Left forelimb (tissue), 1 donor: ENCODE data around the gene PPP1R14B.

Experiments used
- DNase-seq: peaks from one replicate; pipeline ENCODE4 v3.0.0-alpha.2; 2018; ENCODE audit warnings: low spot score

Gene PPP1R14B

GRCh38 chr11:64281957-64282770, 35.4 kb upstream of the PPP1R14B start:
- DNase-seq, result no peak

- DNase-seq, result no peak
Measured at GRCh38 chr11:64278576-64279190, 31.9 kb upstream of the PPP1R14B start.

DNA sequence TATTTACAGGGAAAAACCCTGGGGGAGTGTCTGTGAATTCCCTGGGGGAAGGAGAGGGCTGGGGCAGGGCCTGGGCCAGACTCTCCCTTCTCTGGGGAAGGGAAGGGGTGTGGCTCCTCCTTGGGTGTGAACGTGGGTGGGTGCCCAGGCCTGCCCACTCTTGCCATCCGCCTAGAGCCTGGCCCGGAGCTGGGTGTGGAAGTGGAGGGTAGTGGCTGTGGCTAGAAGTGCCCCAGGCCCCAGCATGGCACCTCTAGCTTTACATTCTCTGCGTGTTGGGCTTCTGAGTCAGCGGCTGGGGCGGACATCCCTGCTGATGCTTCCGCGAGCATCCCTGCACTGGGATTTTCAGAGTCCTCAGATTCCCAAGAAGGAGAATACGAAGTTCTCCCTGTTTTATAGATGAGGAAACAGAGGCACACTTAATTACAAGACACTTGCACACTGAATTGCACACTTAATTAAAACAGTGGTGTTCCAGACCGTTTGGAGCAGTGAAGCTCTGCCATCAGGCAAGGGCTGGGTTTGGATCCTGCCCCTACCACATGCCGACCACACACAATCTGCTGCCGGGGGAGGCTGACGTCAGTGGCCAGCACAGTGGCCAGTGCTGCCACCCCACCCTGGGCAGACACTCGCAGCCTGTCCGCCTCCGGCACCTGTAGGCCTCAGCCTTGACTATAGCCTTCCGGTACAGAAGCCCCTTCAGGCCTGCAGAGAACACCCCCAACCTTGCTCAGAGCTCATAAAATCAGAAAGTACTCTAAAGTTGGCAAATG, 30.1 kb upstream of the PPP1R14B start:
- DNase-seq, result no peak

- no peak for DNase-seq
Measured at GRCh38 chr11:64275841-64276240, 29.1 kb upstream of the PPP1R14B start.

- DNase-seq, result no peak
Measured at GRCh38 chr11:64275031-64275800, 28.5 kb upstream of the PPP1R14B start.

DNA sequence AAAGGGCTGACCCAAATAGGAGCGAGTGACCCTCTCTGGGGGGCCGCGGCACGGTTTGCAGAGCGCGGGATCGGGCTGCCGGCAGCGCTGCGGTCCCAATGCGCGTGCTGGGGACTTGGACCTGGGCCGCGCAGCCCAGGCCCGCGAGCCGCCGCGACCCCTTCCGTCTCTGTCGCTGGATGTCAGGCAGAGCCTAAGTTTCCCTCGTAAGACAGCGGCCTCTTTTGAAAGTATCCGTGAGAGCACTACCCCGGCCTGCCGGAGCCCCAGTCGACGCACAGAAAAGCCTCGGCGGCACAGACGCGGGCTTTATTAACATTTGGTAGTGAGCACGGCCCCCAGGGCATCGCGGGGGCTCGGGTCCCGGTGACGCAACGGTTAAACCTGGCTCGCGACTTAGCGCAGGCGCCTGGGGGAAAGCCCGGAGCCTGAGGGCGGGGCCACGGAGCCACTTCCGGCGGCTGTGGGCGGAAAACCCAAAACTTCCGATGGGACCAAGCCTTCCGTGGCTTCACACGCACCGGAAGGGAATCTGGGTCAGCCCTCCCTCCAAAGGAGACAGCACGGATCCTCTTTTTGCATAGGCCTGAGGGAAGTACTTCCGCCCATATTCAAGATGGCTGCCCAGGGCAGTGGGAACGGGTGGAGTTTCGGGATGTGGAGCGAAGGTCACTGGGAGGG, 22.9 kb upstream of the PPP1R14B start:
- DNase-seq, result peak; percentile 99

DNA sequence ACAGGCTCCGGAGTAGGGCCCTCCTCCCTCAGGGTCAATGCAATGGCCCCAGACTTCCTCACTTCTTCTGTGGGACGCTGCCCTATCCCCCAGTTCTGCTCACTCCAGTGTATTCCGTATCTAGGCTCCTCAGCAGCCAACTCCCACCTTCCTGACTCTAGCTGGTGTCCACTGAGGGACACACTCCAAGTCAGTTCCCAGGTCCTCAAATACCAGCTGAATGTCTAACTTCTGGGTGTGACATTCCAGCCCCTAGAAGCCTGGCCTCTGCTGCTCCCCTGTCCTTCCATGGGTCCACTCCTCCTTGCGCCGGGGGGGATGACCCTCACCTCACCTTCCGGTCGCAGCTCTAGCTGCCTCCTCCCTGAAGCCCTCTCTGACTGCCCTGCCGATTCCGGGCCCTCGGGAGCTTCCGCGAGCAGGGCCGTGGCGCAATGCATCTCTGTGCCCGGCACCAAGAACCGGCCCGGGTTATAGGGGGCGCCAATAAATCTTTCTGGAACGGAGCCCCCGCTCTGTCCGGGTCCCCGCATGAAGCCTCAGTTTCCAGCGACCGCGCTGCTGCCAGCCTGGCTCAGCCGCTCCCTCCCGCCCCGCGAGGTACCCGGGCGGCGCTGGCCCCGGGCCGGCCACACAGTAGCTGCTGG, 22.3 kb upstream of the PPP1R14B start:
- DNase-seq, result no peak

- DNase-seq, result no peak
Measured at GRCh38 chr11:64268025-64268892, 21.5 kb upstream of the PPP1R14B start.

DNA sequence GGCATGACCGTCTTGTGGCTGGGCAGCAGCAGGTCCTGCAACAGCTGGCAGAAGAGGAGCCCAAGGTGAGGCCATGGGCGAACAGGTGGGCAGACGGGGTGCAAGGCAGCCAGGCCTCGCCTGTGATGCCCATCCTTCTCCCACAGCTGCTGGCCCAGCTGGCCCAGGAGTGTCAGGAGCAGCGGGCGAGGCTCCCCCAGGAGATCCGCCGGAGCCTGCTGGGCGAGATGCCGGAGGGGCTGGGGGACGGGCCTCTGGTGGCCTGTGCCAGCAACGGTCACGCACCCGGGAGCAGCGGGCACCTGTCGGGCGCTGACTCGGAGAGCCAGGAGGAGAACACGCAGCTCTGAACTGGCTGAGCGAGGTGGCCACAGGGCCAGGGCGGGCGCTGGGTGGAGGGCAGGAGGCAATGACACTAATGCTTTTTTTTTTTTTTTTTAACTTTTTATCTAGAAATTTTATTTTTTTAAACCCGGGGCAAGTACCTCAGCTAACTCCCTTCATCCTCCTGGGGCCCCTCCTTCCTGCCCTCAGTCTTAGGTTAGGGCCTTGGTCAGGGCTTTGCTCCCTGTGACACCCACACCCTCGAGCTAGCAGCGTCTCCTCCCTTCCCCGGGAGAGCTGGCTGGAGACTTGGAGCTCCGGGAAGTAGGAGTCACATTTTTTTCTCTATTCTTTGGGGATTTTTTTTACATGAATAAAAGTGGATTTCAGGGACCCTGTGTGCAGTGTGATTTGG, 20.6 kb upstream of the PPP1R14B start:
- DNase-seq, result no peak

GRCh38 chr11:64266339-64266738, 19.6 kb upstream of the PPP1R14B start:
- DNase-seq, result no peak

- no peak for DNase-seq
Measured at GRCh38 chr11:64265176-64266160, 18.7 kb upstream of the PPP1R14B start.

GRCh38 chr11:64264371-64264852, 17.7 kb upstream of the PPP1R14B start:
- DNase-seq, result no peak

DNA sequence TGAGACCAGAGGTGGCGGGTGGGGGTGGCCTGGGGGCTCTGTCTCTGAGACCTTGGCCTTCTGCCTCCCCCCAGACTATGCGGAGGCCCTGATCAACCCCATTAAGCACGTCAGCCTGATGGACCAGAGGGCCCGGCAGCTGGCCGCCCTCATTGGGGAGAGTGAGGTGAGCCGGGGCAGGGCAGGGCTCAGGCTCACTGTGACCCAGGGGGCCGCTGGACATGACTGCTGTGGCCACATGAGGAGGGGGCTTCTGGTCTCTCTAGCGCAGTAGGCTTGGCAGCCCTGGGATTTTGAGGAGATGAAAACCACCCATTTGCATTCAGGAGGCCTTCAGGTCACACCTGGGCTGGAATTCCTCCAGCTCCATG, 17.2 kb upstream of the PPP1R14B start:
- DNase-seq, result no peak

DNA sequence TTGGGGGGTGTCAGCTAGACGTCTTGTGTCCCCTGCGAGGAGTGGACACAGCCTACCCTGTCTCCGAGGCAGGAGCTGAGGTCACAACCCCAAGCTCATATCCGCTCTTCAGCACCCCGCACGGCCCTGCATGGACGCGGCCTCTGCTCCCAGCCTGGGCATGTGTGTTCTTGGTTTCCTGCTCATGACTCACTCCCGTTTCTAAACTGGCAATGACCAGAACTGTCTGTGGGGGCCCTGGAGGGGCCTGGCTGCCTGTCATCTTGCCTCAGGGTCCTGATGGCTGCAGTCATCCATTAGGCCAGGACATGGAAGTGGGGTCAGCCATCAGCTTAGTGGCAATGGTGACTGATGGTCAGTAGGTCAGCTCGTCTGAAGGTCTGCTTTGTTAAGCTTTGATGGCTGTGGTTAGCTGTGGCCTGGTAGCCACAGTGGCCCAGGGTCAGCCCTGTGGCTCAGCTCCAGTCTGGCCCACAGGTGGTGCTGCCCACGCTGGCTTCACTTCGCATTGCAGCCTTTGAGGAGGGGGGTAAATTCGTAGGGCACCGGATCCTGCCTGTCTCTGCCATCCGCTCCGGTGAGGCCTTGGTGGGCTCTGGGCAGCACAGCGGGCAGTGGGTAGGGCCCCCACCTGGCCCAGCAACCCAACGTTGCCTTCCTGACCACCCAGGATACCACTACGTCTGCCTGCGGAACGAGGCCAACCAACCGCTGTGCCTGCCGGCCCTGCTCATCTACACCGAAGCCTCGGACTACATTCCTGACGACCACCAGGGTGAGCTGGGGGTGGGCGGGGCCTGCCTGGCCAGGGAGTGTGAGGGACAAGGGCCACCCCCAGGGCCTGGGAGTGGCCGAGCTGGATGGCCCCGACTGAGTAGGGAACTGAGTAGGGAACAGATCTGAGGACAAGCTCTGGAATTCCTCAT, 16.5 kb upstream of the PPP1R14B start:
- no peak for DNase-seq

DNA sequence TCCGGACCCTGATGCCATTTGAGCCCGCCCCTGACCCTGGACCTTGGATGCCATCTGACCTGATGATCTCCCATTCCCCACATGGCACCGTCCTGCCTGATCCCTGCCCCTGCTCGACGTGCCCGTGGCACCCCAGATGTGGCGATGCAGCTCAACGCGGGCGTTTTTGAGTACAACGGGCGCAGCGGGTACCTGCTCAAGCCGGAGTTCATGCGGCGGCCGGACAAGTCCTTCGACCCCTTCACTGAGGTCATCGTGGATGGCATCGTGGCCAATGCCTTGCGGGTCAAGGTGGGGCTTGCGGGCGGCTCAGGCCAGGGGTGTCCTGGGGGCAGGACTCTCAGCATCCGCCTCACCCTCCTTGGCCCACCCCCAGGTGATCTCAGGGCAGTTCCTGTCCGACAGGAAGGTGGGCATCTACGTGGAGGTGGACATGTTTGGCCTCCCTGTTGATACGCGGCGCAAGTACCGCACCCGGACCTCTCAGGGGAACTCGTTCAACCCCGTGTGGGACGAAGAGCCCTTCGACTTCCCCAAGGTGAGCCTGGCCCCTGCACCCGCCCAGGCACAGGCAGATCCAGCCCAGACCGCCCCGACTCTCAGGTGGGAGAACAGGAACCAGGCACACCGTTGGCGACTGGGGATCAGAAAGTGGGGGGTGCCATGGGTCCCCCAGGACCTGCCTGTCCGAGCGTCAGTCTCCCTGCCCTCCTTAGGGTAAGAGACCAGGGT, 15.7 kb upstream of the PPP1R14B start:
- DNase-seq, result no peak

DNA sequence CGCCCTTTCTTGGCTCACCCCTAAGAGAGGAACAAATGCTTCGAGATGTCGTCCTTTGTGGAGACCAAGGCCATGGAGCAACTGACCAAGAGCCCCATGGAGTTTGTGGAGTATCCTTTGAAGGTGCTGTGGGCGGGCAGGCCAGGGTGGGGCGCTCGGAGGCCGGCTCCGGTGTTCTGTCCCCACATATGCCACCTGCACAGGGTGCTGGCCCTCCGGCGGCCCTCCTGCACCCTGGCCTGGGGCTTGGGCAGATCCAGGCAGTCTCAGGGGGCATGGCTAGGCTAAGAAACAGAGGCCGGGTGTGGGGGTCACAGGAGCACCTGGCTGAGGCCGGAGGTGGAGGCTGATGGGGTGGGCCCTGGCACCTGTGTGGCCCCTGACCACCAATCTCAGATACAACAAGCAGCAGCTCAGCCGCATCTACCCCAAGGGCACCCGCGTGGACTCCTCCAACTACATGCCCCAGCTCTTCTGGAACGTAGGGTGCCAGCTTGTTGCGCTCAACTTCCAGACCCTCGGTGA, 14.9 kb upstream of the PPP1R14B start:
- DNase-seq, result no peak
